ENCODE results near the gene MYO5B.
"Not testable (repeated sequence)": the region's sequence is repeated elsewhere in the genome, so short reads cannot be mapped to it uniquely, and the experiment has no call there.

Gene MYO5B

GRCh38 chr18:49795612-49796552, 399.1 kb downstream of the MYO5B start:
- DNase-seq (ENCODE audit: low read depth), result no peak
- TF ChIP-seq CTCF (IDR thresholded peaks at IDR 0.05; ENCODE audit: low read depth, low read length, missing control alignments), result no peak
- no peak overlapping the region for H3K4me3 ChIP-seq (ENCODE audit: low read depth, low read length)
- in situ Hi-C loops (cut with HindIII; ENCODE audit: low sequenced_read_pairs), result no loop called here

GRCh38 chr18:49794743-49795142, 400.2 kb downstream of the MYO5B start:
- in situ Hi-C loops (cut with HindIII; ENCODE audit: low sequenced_read_pairs), result no loop called here
- no peak overlapping the region for H3K4me3 ChIP-seq (ENCODE audit: low read depth, low read length)
- no peak for DNase-seq (ENCODE audit: low read depth)
- no peak for TF ChIP-seq CTCF (IDR thresholded peaks at IDR 0.05; ENCODE audit: low read depth, low read length, missing control alignments)

DNA sequence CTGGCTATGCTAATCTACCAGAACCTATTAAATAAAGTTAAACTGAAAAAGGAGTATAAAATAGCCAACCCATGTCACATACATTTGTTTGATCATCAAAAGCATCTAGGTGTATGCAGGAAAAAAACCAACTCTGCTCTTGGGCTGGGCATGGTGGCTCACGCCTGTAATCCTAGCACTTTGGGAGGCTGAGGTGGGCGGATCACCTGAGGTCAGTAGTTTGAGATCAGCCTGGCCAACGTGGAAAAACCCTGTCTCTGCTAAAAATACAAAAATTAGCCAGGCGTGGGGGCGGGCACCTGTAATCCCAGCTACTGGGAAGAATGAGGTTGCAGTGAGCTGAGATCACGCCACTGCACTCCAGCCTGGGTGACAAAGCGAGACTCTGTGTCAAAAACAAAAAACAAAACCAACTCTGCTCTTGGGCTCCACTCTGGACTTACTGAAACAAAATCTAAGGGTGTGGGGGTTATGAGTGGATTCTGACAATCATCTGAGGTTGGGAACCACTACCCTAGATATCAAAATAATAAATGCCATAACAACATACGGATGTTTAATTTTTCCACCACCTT, 405.3 kb downstream of the MYO5B start:
- in situ Hi-C loops (cut with HindIII; ENCODE audit: low sequenced_read_pairs); DNase-seq (ENCODE audit: low read depth): not testable (repeated sequence)

DNA sequence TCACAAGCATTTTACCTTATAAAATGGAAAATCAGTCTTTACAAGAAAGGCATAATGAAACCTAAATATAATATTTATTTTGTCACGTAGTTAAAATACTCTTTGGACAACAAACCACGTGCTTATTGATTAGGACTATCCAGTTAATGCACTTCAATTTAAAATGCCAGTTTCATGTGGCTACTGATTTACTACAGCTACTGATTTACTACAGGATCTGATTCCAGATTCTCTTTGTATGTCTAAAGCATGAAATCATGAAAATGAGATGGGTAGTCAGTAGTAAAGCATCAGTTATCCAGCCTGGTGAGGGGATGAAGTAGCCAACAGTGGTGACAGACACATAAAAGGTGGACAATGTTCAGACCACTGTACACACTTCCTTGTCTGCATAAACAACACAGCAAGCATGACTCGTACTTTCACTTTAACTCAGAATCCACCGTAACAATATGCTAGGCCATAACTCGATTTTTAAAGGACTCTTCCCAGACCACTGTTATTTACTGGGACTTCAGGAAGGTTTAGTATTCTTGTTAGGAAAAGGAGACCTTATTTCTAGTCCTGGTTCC, 406.5 kb downstream of the MYO5B start:
- no peak overlapping the region for H3K4me3 ChIP-seq (ENCODE audit: low read depth, low read length)
- no peak for TF ChIP-seq CTCF (IDR thresholded peaks at IDR 0.05; ENCODE audit: low read depth, low read length, missing control alignments)
- in situ Hi-C loops (cut with HindIII; ENCODE audit: low sequenced_read_pairs), result no loop called here
- no peak for DNase-seq (ENCODE audit: low read depth)

More for the DNA sequence above, 405.3 kb downstream of the MYO5B start:
- H3K4me3 ChIP-seq (ENCODE audit: low read depth, low read length), result not testable (repeated sequence)

DNA sequence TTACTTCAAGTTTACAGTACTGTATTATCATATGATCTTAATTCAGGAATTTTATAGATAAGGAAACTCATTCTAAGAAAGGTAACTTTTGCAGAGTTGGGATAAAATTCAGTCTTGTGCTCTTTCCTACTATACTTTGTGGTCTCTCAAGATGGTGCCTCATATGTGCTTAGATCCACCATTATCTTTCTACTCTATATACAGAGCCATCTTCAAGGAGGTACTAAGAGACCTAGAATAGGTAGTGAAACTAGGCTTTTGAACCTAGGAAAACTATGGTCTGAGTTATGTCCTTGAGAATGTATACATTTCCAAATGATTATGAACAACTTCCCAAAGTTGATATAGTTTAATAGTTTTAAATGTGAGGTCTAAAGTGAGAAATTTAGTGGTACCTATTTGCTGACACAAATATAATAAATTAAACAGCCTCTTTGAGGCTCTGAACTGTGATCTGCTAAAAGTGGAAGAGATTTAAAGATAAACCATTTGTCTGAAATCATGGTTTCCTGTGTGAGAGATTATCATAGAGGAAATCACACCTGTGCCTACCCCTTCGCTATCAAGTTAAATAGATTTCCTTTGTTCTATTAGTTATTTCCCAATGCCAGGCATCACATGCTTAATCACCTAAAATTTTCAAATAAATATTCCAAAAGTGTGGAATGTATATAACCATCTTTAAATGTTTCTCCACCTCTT, 408.8 kb downstream of the MYO5B start:
- H3K4me3 ChIP-seq (ENCODE audit: low read depth, low read length), result no peak overlapping the region
- no peak for TF ChIP-seq CTCF (IDR thresholded peaks at IDR 0.05; ENCODE audit: low read depth, low read length, missing control alignments)
- in situ Hi-C loops (cut with HindIII; ENCODE audit: low sequenced_read_pairs), result no loop called here
- DNase-seq (ENCODE audit: low read depth), result no peak

- in situ Hi-C loops (cut with HindIII; ENCODE audit: low sequenced_read_pairs), result no loop called here
- TF ChIP-seq CTCF (IDR thresholded peaks at IDR 0.05; ENCODE audit: low read depth, low read length, missing control alignments), result peak; percentile 30
- no peak for DNase-seq (ENCODE audit: low read depth)
- H3K4me3 ChIP-seq (ENCODE audit: low read depth, low read length), result no peak overlapping the region
Measured at GRCh38 chr18:49784427-49785185, 410.3 kb downstream of the MYO5B start.

GRCh38 chr18:49783631-49784030, 411.3 kb downstream of the MYO5B start:
- DNase-seq (ENCODE audit: low read depth); in situ Hi-C loops (cut with HindIII; ENCODE audit: low sequenced_read_pairs); H3K4me3 ChIP-seq (ENCODE audit: low read depth, low read length): not testable (repeated sequence)
